GM04503 (cell line): ENCODE measurements around the gene MMP15.
"Not testable (repeated sequence)": the region's sequence is repeated elsewhere in the genome, so short reads cannot be mapped to it uniquely, and the experiment has no call there.

Experiments
- DNase-seq: peaks from one replicate; pipeline ENCODE4 v3.0.0-alpha.2; 2012; ENCODE audit warnings: low read depth

MMP15 gene

GRCh38 chr16:58049232-58050185 is 24.0 kb downstream of the MMP15 start:
- no peak for DNase-seq

- DNase-seq: no peak
These were observed 25.7 kb downstream of the MMP15 start for GRCh38 chr16:58051296-58051695.

- no peak for DNase-seq
These were observed 26.5 kb downstream of the MMP15 start for GRCh38 chr16:58051821-58052603.

- DNase-seq: no peak
These were observed 28.1 kb downstream of the MMP15 start for GRCh38 chr16:58053682-58054005.

- DNase-seq: no peak
These were observed 28.7 kb downstream of the MMP15 start for GRCh38 chr16:58054289-58054688.

GRCh38 chr16:58056580-58056979 is 31.0 kb downstream of the MMP15 start:
- DNase-seq: no peak

GRCh38 chr16:58057121-58057520 is 31.6 kb downstream of the MMP15 start:
- no peak for DNase-seq

- DNase-seq: no peak
These were observed 32.2 kb downstream of the MMP15 start for GRCh38 chr16:58057784-58058183.

GRCh38 chr16:58062821-58063220 is 37.3 kb downstream of the MMP15 start:
- DNase-seq: no peak

- DNase-seq: no peak
These were observed 38.0 kb downstream of the MMP15 start for GRCh38 chr16:58063377-58064076.

- no peak for DNase-seq
These were observed 45.0 kb downstream of the MMP15 start for GRCh38 chr16:58070585-58070984.

GRCh38 chr16:58072134-58072533 is 46.6 kb downstream of the MMP15 start:
- not testable (repeated sequence) for DNase-seq

GRCh38 chr16:58073086-58073485 is 47.5 kb downstream of the MMP15 start:
- DNase-seq: not testable (repeated sequence)

GRCh38 chr16:58074657-58075056 is 49.1 kb downstream of the MMP15 start:
- DNase-seq: no peak

- no peak for DNase-seq
These were observed 51.0 kb downstream of the MMP15 start for GRCh38 chr16:58076514-58076913.

- DNase-seq: no peak
These were observed 52.2 kb downstream of the MMP15 start for GRCh38 chr16:58077796-58078195.

GRCh38 chr16:58080657-58081056 is 55.1 kb downstream of the MMP15 start:
- not testable (repeated sequence) for DNase-seq

GRCh38 chr16:58082381-58082780 is 56.8 kb downstream of the MMP15 start:
- DNase-seq: no peak

GRCh38 chr16:58084635-58085034 is 59.1 kb downstream of the MMP15 start:
- DNase-seq: no peak

- no peak for DNase-seq
These were observed 59.6 kb downstream of the MMP15 start for GRCh38 chr16:58085171-58085570.

GRCh38 chr16:58085584-58086251 is 60.2 kb downstream of the MMP15 start:
- no peak for DNase-seq
